Measurements from ENCODE around the gene CTSA.

- TF ChIP-seq CTCF (IDR thresholded peaks at IDR 0.05; ENCODE audit: low read depth, low read length) (no peak), EZH2phosphoT487 (IDR thresholded peaks at IDR 0.05; ENCODE audit: low read depth) (no peak)
Observed at GRCh38 chr20:45947110-45947866, 56.2 kb downstream of the CTSA start.

Measured in OCI-LY3 (cell line).